ENCODE data around the gene NTRK3.

NTRK3 gene

DNA sequence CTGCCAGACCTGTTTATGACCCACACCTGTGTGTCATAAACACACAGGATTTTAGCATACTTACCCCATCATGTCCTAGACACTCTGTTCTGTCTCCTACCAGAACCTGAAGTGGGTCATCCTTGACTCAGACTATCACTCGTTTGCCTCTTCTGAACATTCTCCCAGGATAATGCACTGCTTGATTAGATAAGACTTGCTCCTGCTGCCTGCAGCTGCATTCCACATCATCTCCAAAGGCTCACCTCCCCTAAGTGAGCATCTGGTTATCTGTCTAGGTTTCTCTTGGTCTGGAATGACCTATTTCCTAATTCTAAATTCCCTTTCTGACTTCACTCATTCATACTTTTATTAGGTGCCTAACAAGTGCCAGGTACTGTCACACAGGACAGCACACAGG, 332.1 kb downstream of the NTRK3 start:
- TF ChIP-seq, protein P1, sequence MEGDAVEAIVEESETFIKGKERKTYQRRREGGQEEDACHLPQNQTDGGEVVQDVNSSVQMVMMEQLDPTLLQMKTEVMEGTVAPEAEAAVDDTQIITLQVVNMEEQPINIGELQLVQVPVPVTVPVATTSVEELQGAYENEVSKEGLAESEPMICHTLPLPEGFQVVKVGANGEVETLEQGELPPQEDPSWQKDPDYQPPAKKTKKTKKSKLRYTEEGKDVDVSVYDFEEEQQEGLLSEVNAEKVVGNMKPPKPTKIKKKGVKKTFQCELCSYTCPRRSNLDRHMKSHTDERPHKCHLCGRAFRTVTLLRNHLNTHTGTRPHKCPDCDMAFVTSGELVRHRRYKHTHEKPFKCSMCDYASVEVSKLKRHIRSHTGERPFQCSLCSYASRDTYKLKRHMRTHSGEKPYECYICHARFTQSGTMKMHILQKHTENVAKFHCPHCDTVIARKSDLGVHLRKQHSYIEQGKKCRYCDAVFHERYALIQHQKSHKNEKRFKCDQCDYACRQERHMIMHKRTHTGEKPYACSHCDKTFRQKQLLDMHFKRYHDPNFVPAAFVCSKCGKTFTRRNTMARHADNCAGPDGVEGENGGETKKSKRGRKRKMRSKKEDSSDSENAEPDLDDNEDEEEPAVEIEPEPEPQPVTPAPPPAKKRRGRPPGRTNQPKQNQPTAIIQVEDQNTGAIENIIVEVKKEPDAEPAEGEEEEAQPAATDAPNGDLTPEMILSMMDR (IDR thresholded peaks at IDR 0.05; ENCODE audit: extremely low read depth, missing control alignments): no peak
- DNase-seq (ENCODE audit: low spot score): no peak

DNA sequence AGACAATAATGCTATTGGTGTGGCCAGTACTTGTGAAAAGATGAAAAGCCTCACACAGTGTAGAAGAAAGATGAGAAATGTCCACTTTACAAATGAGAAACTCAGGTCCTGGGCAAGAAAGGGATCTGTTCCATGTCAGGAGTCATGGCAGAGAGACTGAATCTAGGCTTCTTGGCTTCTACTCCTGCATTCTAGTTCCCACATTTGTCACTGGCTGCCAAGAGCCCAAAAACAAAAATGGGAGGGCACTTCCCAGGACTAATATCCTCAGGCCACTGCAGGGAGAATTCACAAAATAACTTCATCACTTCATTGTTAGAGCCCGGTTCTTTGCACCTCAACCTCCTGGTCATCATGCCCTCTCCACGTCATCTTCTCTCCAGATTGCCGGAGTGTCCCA, 337.5 kb downstream of the NTRK3 start:
- DNase-seq (ENCODE audit: low spot score): no peak
- TF ChIP-seq, protein P1 (IDR thresholded peaks at IDR 0.05; ENCODE audit: extremely low read depth, missing control alignments): no peak

DNA sequence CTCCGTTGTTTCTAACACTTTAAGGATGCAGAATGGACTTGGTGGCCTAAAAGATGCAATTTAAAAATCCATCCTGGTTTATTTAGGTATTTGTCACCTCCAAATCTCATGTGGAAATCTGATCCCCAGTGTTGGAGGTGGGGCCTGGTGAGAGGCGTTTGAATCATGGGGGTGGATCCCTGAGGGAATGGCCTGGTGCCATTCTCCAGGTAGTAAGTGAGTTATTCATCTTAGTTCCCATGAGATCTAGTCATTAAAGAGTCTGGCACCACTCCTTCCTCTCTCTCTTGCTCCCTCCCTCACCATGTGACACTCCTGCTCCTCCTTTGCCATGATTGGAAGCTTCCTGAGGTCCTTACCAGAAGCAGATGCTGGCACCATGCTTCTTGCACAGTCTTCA, 339.1 kb downstream of the NTRK3 start:
- TF ChIP-seq, protein P1 (IDR thresholded peaks at IDR 0.05; ENCODE audit: extremely low read depth, missing control alignments): no peak
- no peak for DNase-seq (ENCODE audit: low spot score)

DNA sequence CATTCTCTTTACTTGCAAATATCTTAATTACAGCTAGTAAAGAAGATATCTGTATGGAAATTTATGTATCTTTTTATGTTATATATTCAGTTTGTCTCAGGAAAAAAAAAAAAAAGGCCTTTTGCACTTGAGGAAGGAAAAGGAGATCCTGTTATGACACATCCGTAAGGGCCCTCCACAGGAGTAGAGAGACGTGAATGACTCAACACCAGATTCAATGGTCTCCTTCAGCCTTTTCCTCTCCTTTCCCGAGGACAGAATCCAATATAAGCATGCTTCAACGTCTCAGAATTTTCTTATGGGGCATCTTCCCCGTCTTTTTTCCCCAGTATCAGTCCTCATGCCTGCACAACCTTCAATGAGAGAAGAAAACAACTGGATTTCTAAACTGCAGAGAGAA, 340.3 kb downstream of the NTRK3 start:
- TF ChIP-seq, protein P1 (IDR thresholded peaks at IDR 0.05; ENCODE audit: extremely low read depth, missing control alignments): no peak
- DNase-seq (ENCODE audit: low spot score): no peak

DNA sequence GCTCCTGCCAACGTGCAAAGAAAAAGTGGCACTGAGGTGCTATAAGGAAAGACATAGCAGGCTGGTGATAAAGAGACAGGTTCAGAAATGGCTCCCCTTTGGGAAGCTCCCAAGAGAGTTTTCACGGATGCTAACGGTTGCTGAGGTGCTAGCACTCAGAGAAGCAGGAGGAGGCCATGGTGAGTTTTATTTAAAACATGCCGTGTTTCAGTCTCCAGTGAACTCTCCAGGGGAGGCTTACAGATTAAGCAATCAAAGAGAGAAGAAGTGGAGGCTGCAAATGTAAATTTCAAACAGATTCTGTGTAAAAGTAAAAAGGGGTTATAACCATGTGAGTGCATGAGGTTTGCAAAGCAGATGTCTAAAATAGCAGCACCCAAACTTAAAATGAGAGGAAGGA, 346.2 kb downstream of the NTRK3 start:
- TF ChIP-seq, protein P1 (IDR thresholded peaks at IDR 0.05; ENCODE audit: extremely low read depth, missing control alignments): no peak
- no peak for DNase-seq (ENCODE audit: low spot score)

DNA sequence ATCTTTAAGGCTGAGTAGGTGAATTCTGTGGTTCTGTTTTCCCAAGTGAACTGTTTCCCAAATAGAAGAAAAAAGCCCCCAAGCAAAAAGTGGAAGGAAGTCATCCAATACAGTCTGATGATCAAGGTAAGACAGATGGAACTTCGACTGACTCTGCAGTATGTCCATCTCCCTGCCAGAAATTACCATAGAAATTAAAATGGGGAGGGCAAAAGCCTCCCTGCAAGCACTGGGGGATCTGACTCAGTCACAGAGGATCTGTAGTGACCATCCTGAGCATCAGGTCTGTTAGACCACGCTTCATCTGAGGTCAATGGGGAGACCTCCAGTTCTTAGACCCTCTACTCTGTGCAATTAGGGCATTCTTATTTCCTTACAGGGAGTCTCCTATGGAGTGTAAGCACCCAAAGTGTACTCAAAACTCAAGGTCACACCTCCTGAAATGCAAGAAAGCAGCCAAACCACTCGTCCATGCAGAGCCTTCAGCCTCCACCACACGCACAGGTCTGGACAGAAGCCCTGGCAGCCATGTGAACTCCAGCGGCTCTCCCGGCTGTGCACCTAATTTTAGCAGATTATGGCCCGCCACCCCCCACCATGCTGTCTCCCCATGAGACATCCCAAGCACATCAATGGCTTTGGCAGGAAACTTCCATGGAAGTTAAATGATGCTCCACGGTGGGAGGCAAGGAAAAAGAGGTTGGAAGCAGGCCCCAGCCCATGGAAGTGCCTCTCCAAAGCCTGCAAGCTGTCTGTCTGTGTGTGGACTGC, 348.7 kb downstream of the NTRK3 start:
- TF ChIP-seq, protein P1 (IDR thresholded peaks at IDR 0.05; ENCODE audit: extremely low read depth, missing control alignments): no peak
- no peak for DNase-seq (ENCODE audit: low spot score)

DNA sequence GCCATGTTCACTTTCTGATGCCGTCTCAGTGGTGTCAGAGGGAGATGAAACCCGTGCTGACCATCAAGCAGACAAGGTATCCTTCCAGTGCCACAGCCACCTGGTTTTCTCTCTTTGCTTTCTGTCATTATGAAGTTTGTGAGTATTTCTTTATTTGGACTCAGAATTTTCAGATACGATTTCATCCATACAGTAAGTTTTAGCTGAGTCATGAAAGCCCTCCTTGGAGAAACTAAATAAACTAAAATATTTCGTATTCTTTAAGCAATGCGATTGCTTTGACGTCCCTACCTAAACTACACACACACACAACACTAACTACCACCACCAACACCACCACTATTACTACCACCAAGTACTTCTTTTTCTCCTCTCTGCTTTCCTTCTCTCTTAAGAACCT, 350.1 kb downstream of the NTRK3 start:
- no peak for DNase-seq (ENCODE audit: low spot score)
- TF ChIP-seq, protein P1 (IDR thresholded peaks at IDR 0.05; ENCODE audit: extremely low read depth, missing control alignments): no peak
